Astrocyte (in vitro differentiated cells and primary cell): ENCODE measurements around the gene XBP1. TPM values are rescaled to one million over a fixed set of nuclear protein-coding genes. Genes with fewer than 3 reads are reported as not detected.

ENCODE experiments used
- DNase-seq: peaks from one replicate; pipeline ENCODE4 v3.0.0-alpha.2; 2010; ENCODE audit warnings: low read depth
- FAIRE-seq: peaks from 2 replicates; lab custom pipeline; 2011; peaks lifted over from hg19 to GRCh38; lab: Jason Lieb, UNC
- H2AFZ ChIP-seq: 2 replicates; pipeline ENCODE4 v1.6.0; 2012; ENCODE audit warnings: low read depth, low read length, inconsistent platforms
- H3K27ac ChIP-seq: 2 replicates; pipeline ENCODE4 v1.5.1; 2011; ENCODE audit warnings: low read depth, low read length, inconsistent platforms
- H3K27me3 ChIP-seq: 2 replicates; pipeline ENCODE4 v1.6.0; 2011; ENCODE audit warnings: low read length, inconsistent platforms; ENCODE audit not compliant: insufficient read depth
- H3K36me3 ChIP-seq: 2 replicates; pipeline ENCODE4 v1.5.1; 2011; ENCODE audit warnings: low read length, inconsistent platforms; ENCODE audit not compliant: insufficient read depth
- H3K4me1 ChIP-seq: 2 replicates; pipeline ENCODE4 v1.5.1; 2011; ENCODE audit warnings: low read length, inconsistent platforms; ENCODE audit not compliant: insufficient read depth
- H3K4me2 ChIP-seq: 2 replicates; pipeline ENCODE4 v1.6.0; 2012; ENCODE audit warnings: low read length, inconsistent platforms
- H3K4me3 ChIP-seq: 2 replicates; pipeline ENCODE4 v1.5.1; 2011; ENCODE audit warnings: low read depth, mild to moderate bottlenecking, low read length, inconsistent platforms; ENCODE audit not compliant: insufficient read depth
- H3K79me2 ChIP-seq: 2 replicates; pipeline ENCODE4 v1.6.0; 2012; ENCODE audit warnings: mild to moderate bottlenecking, low read length, inconsistent platforms; ENCODE audit not compliant: insufficient read depth
- H3K9ac ChIP-seq: 2 replicates; pipeline ENCODE4 v1.6.0; 2012; ENCODE audit warnings: mild to moderate bottlenecking, low read length, inconsistent platforms
- H3K9me3 ChIP-seq: 2 replicates; pipeline ENCODE4 v1.5.1; 2012; ENCODE audit warnings: low read depth, mild to moderate bottlenecking, low read length, inconsistent platforms; ENCODE audit not compliant: insufficient read depth
- H4K20me1 ChIP-seq: 2 replicates; pipeline ENCODE4 v1.6.0; 2012; ENCODE audit warnings: low read length, inconsistent platforms; ENCODE audit not compliant: insufficient read depth
- H3K27ac Mint-ChIP-seq: one replicate; pipeline ENCODE4 v1.8.0; 2021; ENCODE audit warnings: mild to moderate bottlenecking, mixed read lengths; ENCODE audit not compliant: unreplicated experiment
- H3K27me3 Mint-ChIP-seq: one replicate; pipeline ENCODE4 v1.8.0; 2021; ENCODE audit warnings: low read depth, mixed read lengths; ENCODE audit not compliant: unreplicated experiment
- H3K36me3 Mint-ChIP-seq: one replicate; pipeline ENCODE4 v1.8.0; 2021; ENCODE audit warnings: low read depth, mixed read lengths; ENCODE audit not compliant: unreplicated experiment
- H3K4me1 Mint-ChIP-seq: one replicate; pipeline ENCODE4 v1.8.0; 2021; ENCODE audit warnings: low read depth, mixed read lengths; ENCODE audit not compliant: unreplicated experiment
- H3K4me3 Mint-ChIP-seq: one replicate; pipeline ENCODE4 v1.8.0; 2021; ENCODE audit warnings: mild to moderate bottlenecking, moderate library complexity, mixed read lengths; ENCODE audit not compliant: unreplicated experiment
- H3K9me3 Mint-ChIP-seq: one replicate; pipeline ENCODE4 v1.8.0; 2021; ENCODE audit warnings: mild to moderate bottlenecking, mixed read lengths; ENCODE audit not compliant: unreplicated experiment
- CTCF ChIP-seq: IDR thresholded peaks from 2 replicates; pipeline ENCODE4 v1.5.1; 2011; ENCODE audit warnings: low read depth, mild to moderate bottlenecking, inconsistent platforms, low read length, moderate library complexity; ENCODE audit not compliant: insufficient read depth
- EZH2 ChIP-seq: IDR thresholded peaks from 2 replicates; pipeline ENCODE4 v1.6.1; 2012; ENCODE audit warnings: mild to moderate bottlenecking, low read length, inconsistent platforms; ENCODE audit not compliant: insufficient read depth
- total RNA-seq: library from RNA; stranded (reverse); gene quantifications from 2 replicates; pipeline ENCODE4 v1.2.1, GENCODE V29; 2021

The XBP1 gene
- total RNA-seq, 1 donor from 2014 or later: 142 TPM

- no peak overlapping the region for H3K4me3 Mint-ChIP-seq
- H3K4me1 Mint-ChIP-seq: no peaks in the 10 kb centered on the region
- H3K4me1 ChIP-seq: no peaks in the 10 kb centered on the region
- H3K36me3 Mint-ChIP-seq: peaks cover 3% of the 10 kb centered on the region
- H3K9ac ChIP-seq: no peak overlapping the region
- H4K20me1 ChIP-seq: peaks cover 10% of the 10 kb centered on the region
- H3K27ac Mint-ChIP-seq: no peak overlapping the region
- H2AFZ ChIP-seq: no peak overlapping the region
- no peak overlapping the region for H3K4me2 ChIP-seq
- H3K36me3 ChIP-seq: no peaks in the 10 kb centered on the region
- TF ChIP-seq EZH2 (no peak), CTCF (no peak)
- no peaks in the 10 kb centered on the region for H3K9me3 ChIP-seq
- no peaks in the 10 kb centered on the region for H3K27me3 ChIP-seq
- H3K9me3 Mint-ChIP-seq: no peaks in the 10 kb centered on the region
- H3K27me3 Mint-ChIP-seq: peaks cover 4% of the 10 kb centered on the region
- H3K4me3 ChIP-seq: no peak overlapping the region
- DNase-seq (no peak), FAIRE-seq (no peak)
- no peak overlapping the region for H3K27ac ChIP-seq
- H3K79me2 ChIP-seq: no peaks in the 10 kb centered on the region
These were observed 32.4 kb upstream of the XBP1 start for GRCh38 chr22:28832731-28833130.

- peaks cover 10% of the 10 kb centered on the region for H4K20me1 ChIP-seq
- H3K27ac ChIP-seq: no peak overlapping the region
- no peak overlapping the region for H3K4me3 ChIP-seq
- no peak for TF ChIP-seq CTCF
- no peak for TF ChIP-seq EZH2
- no peaks in the 10 kb centered on the region for H3K9me3 ChIP-seq
- Mint-ChIP-seq H3K27me3 (peaks cover 4% of the 10 kb centered on the region), H3K27ac (no peak overlapping the region), H3K36me3 (peaks cover 3% of the 10 kb centered on the region), H3K4me3 (no peak overlapping the region), H3K9me3 (no peaks in the 10 kb centered on the region), H3K4me1 (no peaks in the 10 kb centered on the region)
- DNase-seq (no peak), FAIRE-seq (no peak)
- no peaks in the 10 kb centered on the region for H3K27me3 ChIP-seq
- no peak overlapping the region for H3K9ac ChIP-seq
- H3K36me3 ChIP-seq: no peaks in the 10 kb centered on the region
- H3K4me1 ChIP-seq: no peaks in the 10 kb centered on the region
- no peak overlapping the region for H3K4me2 ChIP-seq
- H2AFZ ChIP-seq: no peak overlapping the region
- H3K79me2 ChIP-seq: no peaks in the 10 kb centered on the region
These were observed 31.0 kb upstream of the XBP1 start for GRCh38 chr22:28831140-28832072.

- H3K4me2 ChIP-seq: no peak overlapping the region
- H3K27ac ChIP-seq: no peak overlapping the region
- peaks cover 4% of the 10 kb centered on the region for H3K27me3 Mint-ChIP-seq
- no peak overlapping the region for H2AFZ ChIP-seq
- no peaks in the 10 kb centered on the region for H3K4me1 Mint-ChIP-seq
- H4K20me1 ChIP-seq: peaks cover 10% of the 10 kb centered on the region
- H3K9me3 Mint-ChIP-seq: peaks cover 2% of the 10 kb centered on the region
- no peaks in the 10 kb centered on the region for H3K36me3 ChIP-seq
- H3K4me1 ChIP-seq: no peaks in the 10 kb centered on the region
- no peak for DNase-seq
- no peak for FAIRE-seq
- no peak overlapping the region for H3K27ac Mint-ChIP-seq
- H3K4me3 Mint-ChIP-seq: no peak overlapping the region
- H3K27me3 ChIP-seq: no peaks in the 10 kb centered on the region
- H3K79me2 ChIP-seq: no peaks in the 10 kb centered on the region
- TF ChIP-seq EZH2 (no peak), CTCF (no peak)
- H3K9me3 ChIP-seq: no peaks in the 10 kb centered on the region
- H3K36me3 Mint-ChIP-seq: peaks cover 3% of the 10 kb centered on the region
- H3K4me3 ChIP-seq: no peak overlapping the region
- no peak overlapping the region for H3K9ac ChIP-seq
These were observed 30.1 kb upstream of the XBP1 start for GRCh38 chr22:28830441-28830840.
